ENCODE results near the gene DNAH3. TPM values are rescaled to one million over a fixed set of nuclear protein-coding genes. Genes with fewer than 3 reads are reported as not detected.

DNAH3 gene
- total RNA-seq, 1 experiment from 2014 or later, result 0.57 TPM

- TF ChIP-seq ZNF263 (CRISPR knock-in tag; IDR thresholded peaks at IDR 0.05; ENCODE audit: low read depth), result no peak
- no peak for TF ChIP-seq ZNF416 (CRISPR knock-in tag; IDR thresholded peaks at IDR 0.05)
- no peak for TF ChIP-seq GTF2I (CRISPR knock-in tag; conservative IDR thresholded peaks at IDR 0.05)
- TF ChIP-seq ERG (CRISPR knock-in tag; IDR thresholded peaks at IDR 0.05), result no peak
- TF ChIP-seq MAX (CRISPR knock-in tag; IDR thresholded peaks at IDR 0.05), result no peak
Observed at GRCh38 chr16:21071741-21072140, 78.9 kb downstream of the DNAH3 start (continued).

- no peaks in the 10 kb centered on the region for H3K4me1 Mint-ChIP-seq
- peaks cover 4% of the 10 kb centered on the region; the same call in 1 of the 2 replicates for H3K36me3 Mint-ChIP-seq
- DNase-seq (ENCODE audit: low spot score) (no peak), ATAC-seq (no peak)
- no peaks in the 10 kb centered on the region for H3K27me3 Mint-ChIP-seq (ENCODE audit: low read depth)
- ChIA-PET POLR2A (no interaction called here), CTCF (no interaction called here)
- no peak overlapping the region for H3K4me3 Mint-ChIP-seq
- peaks cover 14% of the 10 kb centered on the region for H3K9me3 Mint-ChIP-seq
- H3K27ac Mint-ChIP-seq, result no peak overlapping the region
- TF ChIP-seq NFYB (CRISPR knock-in tag; conservative IDR thresholded peaks at IDR 0.05; ENCODE audit: low read depth) (no peak), ZNF232 (CRISPR knock-in tag; IDR thresholded peaks at IDR 0.05) (no peak), ZNF423 (CRISPR knock-in tag; IDR thresholded peaks at IDR 0.05) (no peak)
Observed at GRCh38 chr16:21070564-21070963, 80.1 kb downstream of the DNAH3 start.

- no peak for TF ChIP-seq ZNF396 (CRISPR knock-in tag; IDR thresholded peaks at IDR 0.05; ENCODE audit: borderline replicate concordance)
- TF ChIP-seq MXD4 (CRISPR knock-in tag; IDR thresholded peaks at IDR 0.05; ENCODE audit: borderline replicate concordance), result no peak
- no peak for TF ChIP-seq OVOL2 (CRISPR knock-in tag; IDR thresholded peaks at IDR 0.05; ENCODE audit: borderline replicate concordance)
- no peak for TF ChIP-seq NFATC4 (CRISPR knock-in tag; IDR thresholded peaks at IDR 0.05)
- TF ChIP-seq ZNF423 (CRISPR knock-in tag; IDR thresholded peaks at IDR 0.05), result no peak
- no peak for TF ChIP-seq NR1H2 (CRISPR knock-in tag; IDR thresholded peaks at IDR 0.05)
- Mint-ChIP-seq H3K36me3 (peaks cover 4% of the 10 kb centered on the region; the same call in 1 of the 2 replicates), H3K4me1 (no peaks in the 10 kb centered on the region), H3K4me3 (no peak overlapping the region), H3K9me3 (peaks cover 13% of the 10 kb centered on the region), H3K27ac (no peak overlapping the region), H3K27me3 (ENCODE audit: low read depth) (no peaks in the 10 kb centered on the region)
- ChIA-PET POLR2A (no interaction called here), CTCF (no interaction called here)
- DNase-seq (ENCODE audit: low spot score) (no peak), ATAC-seq (no peak)
Observed at GRCh38 chr16:21069986-21070385, 80.7 kb downstream of the DNAH3 start.

- no peak overlapping the region for H3K27ac Mint-ChIP-seq
- no peak overlapping the region for H3K4me3 Mint-ChIP-seq
- no peaks in the 10 kb centered on the region for H3K4me1 Mint-ChIP-seq
- no peaks in the 10 kb centered on the region for H3K36me3 Mint-ChIP-seq
- DNase-seq (ENCODE audit: low spot score) (no peak), ATAC-seq (no peak)
- CTCF ChIA-PET, result interaction anchor here (1.4 kb wide), 1 partner anchor 62 kb away, joined by 4 read pairs; no protein-coding TSS in a partner anchor
- H3K9me3 Mint-ChIP-seq, result peaks cover 9% of the 10 kb centered on the region; the same call in 1 of the 2 replicates
- POLR2A ChIA-PET, result no interaction called here
- no peaks in the 10 kb centered on the region for H3K27me3 Mint-ChIP-seq (ENCODE audit: low read depth)
- TF ChIP-seq PRDM15 (CRISPR knock-in tag; IDR thresholded peaks at IDR 0.05) (no peak), CREB1 (CRISPR knock-in tag; IDR thresholded peaks at IDR 0.05) (no peak), ZNF121 (CRISPR knock-in tag; IDR thresholded peaks at IDR 0.05) (no peak)
Observed at GRCh38 chr16:21064203-21064602, 86.4 kb downstream of the DNAH3 start.
